Caco-2 (cell line): Measurements from ENCODE around the gene LMAN2. TPM values are rescaled to one million over a fixed set of nuclear protein-coding genes. Genes with fewer than 3 reads are reported as not detected.

ENCODE experiments used
- BruUV-seq: library from RNA; stranded (reverse); fragments of 400-500 nt; replicated peaks from 2 replicates; lab custom pipeline; 2021; lab: Mats Ljungman, UMichigan
- CTCF ChIA-PET: fragments of 300-600 bp; sonication (Branson Sonifier 250); formaldehyde crosslinking; loops from one replicate; lab custom pipeline; 2022; ENCODE audit warnings: antibody characterized with exemption; lab: Charles Lee
- POLR2A ChIA-PET: fragments of 300-600 bp; sonication (Branson Sonifier 250); formaldehyde crosslinking; loops from one replicate; lab custom pipeline; 2022; ENCODE audit warnings: antibody characterized with exemption; lab: Charles Lee
- DNase-seq, 2 experiments: peaks; one replicate each; pipeline versions ENCODE4 v3.0.0 to v3.0.0-alpha.2; 2020 to 2022
- H3K27me3 ChIP-seq: replicated peaks from 2 replicates; pipeline ENCODE4 v1.6.0; 2011; ENCODE audit warnings: low read length; ENCODE audit not compliant: control insufficient read depth, insufficient read depth
- H3K36me3 ChIP-seq: 2 replicates; pipeline ENCODE4 v1.5.1; 2011; ENCODE audit warnings: low read length; ENCODE audit not compliant: control insufficient read depth, insufficient read depth
- H3K4me1 ChIP-seq: fragments of 250-450 bp; sonication (Bioruptor Pico); 2 replicates; pipeline ENCODE4 v1.5.1; 2020; ENCODE audit warnings: mild to moderate bottlenecking
- H3K4me3 ChIP-seq: 2 replicates; pipeline ENCODE4 v1.5.1; 2011; ENCODE audit warnings: low read depth, mild to moderate bottlenecking, control low read depth, low read length
- H3K9me3 ChIP-seq: fragments of 250-450 bp; sonication (Bioruptor Pico); 2 replicates; pipeline ENCODE4 v1.5.1; 2020; ENCODE audit warnings: mild to moderate bottlenecking, moderate library complexity
- H3K27ac Mint-ChIP-seq: one replicate; pipeline ENCODE4 v1.8.0; 2022; ENCODE audit warnings: mixed read lengths; ENCODE audit not compliant: unreplicated experiment
- H3K27me3 Mint-ChIP-seq: one replicate; pipeline ENCODE4 v1.8.0; 2022; ENCODE audit warnings: mixed read lengths; ENCODE audit not compliant: insufficient read depth, unreplicated experiment
- H3K36me3 Mint-ChIP-seq: one replicate; pipeline ENCODE4 v1.8.0; 2022; ENCODE audit warnings: mild to moderate bottlenecking, mixed read lengths; ENCODE audit not compliant: insufficient read depth, unreplicated experiment
- H3K4me1 Mint-ChIP-seq: one replicate; pipeline ENCODE4 v1.8.0; 2022; ENCODE audit warnings: low read depth, mixed read lengths; ENCODE audit not compliant: unreplicated experiment
- H3K4me3 Mint-ChIP-seq: one replicate; pipeline ENCODE4 v1.8.0; 2022; ENCODE audit warnings: mild to moderate bottlenecking, moderate library complexity, mixed read lengths; ENCODE audit not compliant: unreplicated experiment
- H3K9me3 Mint-ChIP-seq: one replicate; pipeline ENCODE4 v1.8.0; 2022; ENCODE audit warnings: mixed read lengths; ENCODE audit not compliant: unreplicated experiment
- CTCF ChIP-seq, 2 experiments: fragments of 200-600 bp in 1 of 2; IDR thresholded peaks; 1 replicate in 1 of 2; 2 replicates in 1 of 2; pipeline versions ENCODE4 v1.5.1 to v1.8.0; 2011 to 2022; ENCODE audit warnings: antibody characterized with exemption in 1 of 2, control low read depth in 1 of 2, inconsistent platforms in 1 of 2, low read depth in 1 of 2, low read length in 1 of 2, mild to moderate bottlenecking in 1 of 2, moderate library complexity in 1 of 2; ENCODE audit not compliant: insufficient read depth in 1 of 2, severe bottlenecking in 1 of 2, unreplicated experiment in 1 of 2
- intact Hi-C: fragments of 100-400 bp; cut with micrococcal nuclease; formaldehyde crosslinking; loops from one replicate; pipeline ENCODE4 v1.10.0; 2022; ENCODE audit not compliant: unreplicated experiment
- total RNA-seq: library from RNA; stranded (reverse); gene quantifications from 2 replicates; pipeline ENCODE4 v1.2.3, GENCODE V29; 2022

The LMAN2 gene
- total RNA-seq, 1 experiment from 2014 or later, result 241 TPM

GRCh38 chr5:177370488-177371119 is 19.1 kb upstream of the LMAN2 start:
- Histone ChIP-seq H3K4me3 (peak overlapping the region; percentile 80), H3K36me3 (no peaks in the 10 kb centered on the region; the same call in 1 of the 2 replicates), H3K27me3 (no peaks in the 10 kb centered on the region), H3K4me1 (peaks cover 25% of the 10 kb centered on the region), H3K9me3 (no peaks in the 10 kb centered on the region)
- CTCF ChIA-PET, result interaction anchor here (0.6 to 2.7 kb wide), 27 partner anchors 8 to 145 kb away, joined by 3 to 92 read pairs (median 7); partner anchors contain the start of genes GRK6, LMAN2, PDLIM7 and PRR7
- POLR2A ChIA-PET, result interaction anchor here (0.6 to 2.6 kb wide), 12 partner anchors 8 to 358 kb away, joined by 3 to 23 read pairs (median 6); partner anchors contain the start of genes GRK6, LMAN2 and PDLIM7
- peak; percentile 68 to 89 for TF ChIP-seq CTCF (IDR thresholded peaks at IDR 0.05; ENCODE audit: insufficient read depth in 1 of 2, low read depth in 1 of 2, low read length in 1 of 2, severe bottlenecking in 1 of 2, unreplicated experiment in 1 of 2)
- no TSS peak for BruUV-seq
- intact Hi-C loops, result loop anchor here (1.0 to 2.0 kb wide), 6 partner anchors 9 to 58 kb away; partner anchors contain the start of gene LMAN2
- Mint-ChIP-seq H3K4me1 (peaks cover 15% of the 10 kb centered on the region), H3K27ac (peak overlapping the region; percentile 59), H3K36me3 (peaks cover 5% of the 10 kb centered on the region), H3K9me3 (no peaks in the 10 kb centered on the region), H3K27me3 (no peaks in the 10 kb centered on the region), H3K4me3 (peak overlapping the region; percentile 83)
- DNase-seq, result peak; percentile 97

GRCh38 chr5:177369645-177370440 is 18.4 kb upstream of the LMAN2 start:
- intact Hi-C loops, result loop anchor here (1.0 to 2.0 kb wide), 6 partner anchors 9 to 58 kb away; partner anchors contain the start of gene LMAN2
- BruUV-seq, result no TSS peak
- no peak overlapping the region for H3K27ac Mint-ChIP-seq

More at GRCh38 chr5:177369645-177370440, 18.4 kb upstream of the LMAN2 start:
- no peak for TF ChIP-seq CTCF (IDR thresholded peaks at IDR 0.05; ENCODE audit: insufficient read depth in 1 of 2, low read depth in 1 of 2, low read length in 1 of 2, severe bottlenecking in 1 of 2, unreplicated experiment in 1 of 2)
- Histone ChIP-seq H3K27me3 (no peaks in the 10 kb centered on the region), H3K4me3 (no peak overlapping the region), H3K36me3 (no peaks in the 10 kb centered on the region; the same call in 1 of the 2 replicates), H3K9me3 (no peaks in the 10 kb centered on the region), H3K4me1 (peaks cover 25% of the 10 kb centered on the region)
- Mint-ChIP-seq H3K36me3 (peaks cover 5% of the 10 kb centered on the region), H3K4me3 (peak overlapping the region; percentile 83), H3K27me3 (no peaks in the 10 kb centered on the region), H3K4me1 (peaks cover 15% of the 10 kb centered on the region), H3K9me3 (no peaks in the 10 kb centered on the region)
- CTCF ChIA-PET, result interaction anchor here (0.6 to 2.7 kb wide), 36 partner anchors 9 to 142 kb away, joined by 3 to 92 read pairs (median 6); partner anchors contain the start of genes GRK6, LMAN2, PDLIM7 and PRR7
- POLR2A ChIA-PET, result interaction anchor here (0.6 to 2.6 kb wide), 9 partner anchors 9 to 128 kb away, joined by 3 to 23 read pairs (median 6); partner anchors contain the start of genes GRK6, LMAN2, PDLIM7 and PRR7
- no peak for DNase-seq
